ENCODE data around the gene ITPK1. TPM values are rescaled to one million over a fixed set of nuclear protein-coding genes. Genes with fewer than 3 reads are reported as not detected.
A peak's percentile ranks its signal among the peaks of the same experiment; 100 is the strongest.
"Not testable (repeated sequence)": the region's sequence is repeated elsewhere in the genome, so short reads cannot be mapped to it uniquely, and the experiment has no call there.

Gene ITPK1
- total RNA-seq, 1 experiment from 2014 or later, result 60.1 TPM

GRCh38 chr14:93113678-93114067, 2.1 kb downstream of the ITPK1 start:
- H3K36me3 Mint-ChIP-seq (ENCODE audit: insufficient read depth, unreplicated experiment), result peaks cover 6% of the 10 kb centered on the region
- H3K4me1 ChIP-seq, result peaks cover 14% of the 10 kb centered on the region
- no peaks in the 10 kb centered on the region for H3K27me3 Mint-ChIP-seq (ENCODE audit: insufficient read depth, unreplicated experiment)
- intact Hi-C loops (cut with micrococcal nuclease; ENCODE audit: unreplicated experiment), result loop anchor here (1.0 kb wide), 2 partner anchors 26 to 106 kb away; no protein-coding TSS in a partner anchor
- ChIA-PET POLR2A (interaction anchor here (1.0 to 2.2 kb wide), 2 partner anchors 70 to 71 kb away, joined by 4 to 10 read pairs; partner anchors contain the start of genes LYSET and MOAP1), CTCF (interaction anchor here (0.7 to 4.0 kb wide), 23 partner anchors 8 to 162 kb away, joined by 3 to 20 read pairs (median 5); partner anchors contain the start of genes GON7, LYSET, MOAP1 and UBR7)
- peak overlapping the region; percentile 2; the same call in 1 of the 2 replicates for H3K4me3 ChIP-seq (ENCODE audit: low read depth, low read length)
- DNase-seq, result no peak
- no peak overlapping the region for H3K27ac Mint-ChIP-seq (ENCODE audit: unreplicated experiment)
- no peaks in the 10 kb centered on the region for H3K9me3 ChIP-seq
- no peaks in the 10 kb centered on the region for H3K27me3 ChIP-seq (replicated peaks; ENCODE audit: control insufficient read depth, insufficient read depth, low read length)
- peaks cover 16% of the 10 kb centered on the region for H3K4me1 Mint-ChIP-seq (ENCODE audit: low read depth, unreplicated experiment)
- no peaks in the 10 kb centered on the region; the same call in 1 of the 2 replicates for H3K36me3 ChIP-seq (ENCODE audit: control insufficient read depth, insufficient read depth, low read length)
- H3K9me3 Mint-ChIP-seq (ENCODE audit: unreplicated experiment), result no peaks in the 10 kb centered on the region
- BruUV-seq (replicated peaks), result no TSS peak
- TF ChIP-seq, protein P1, sequence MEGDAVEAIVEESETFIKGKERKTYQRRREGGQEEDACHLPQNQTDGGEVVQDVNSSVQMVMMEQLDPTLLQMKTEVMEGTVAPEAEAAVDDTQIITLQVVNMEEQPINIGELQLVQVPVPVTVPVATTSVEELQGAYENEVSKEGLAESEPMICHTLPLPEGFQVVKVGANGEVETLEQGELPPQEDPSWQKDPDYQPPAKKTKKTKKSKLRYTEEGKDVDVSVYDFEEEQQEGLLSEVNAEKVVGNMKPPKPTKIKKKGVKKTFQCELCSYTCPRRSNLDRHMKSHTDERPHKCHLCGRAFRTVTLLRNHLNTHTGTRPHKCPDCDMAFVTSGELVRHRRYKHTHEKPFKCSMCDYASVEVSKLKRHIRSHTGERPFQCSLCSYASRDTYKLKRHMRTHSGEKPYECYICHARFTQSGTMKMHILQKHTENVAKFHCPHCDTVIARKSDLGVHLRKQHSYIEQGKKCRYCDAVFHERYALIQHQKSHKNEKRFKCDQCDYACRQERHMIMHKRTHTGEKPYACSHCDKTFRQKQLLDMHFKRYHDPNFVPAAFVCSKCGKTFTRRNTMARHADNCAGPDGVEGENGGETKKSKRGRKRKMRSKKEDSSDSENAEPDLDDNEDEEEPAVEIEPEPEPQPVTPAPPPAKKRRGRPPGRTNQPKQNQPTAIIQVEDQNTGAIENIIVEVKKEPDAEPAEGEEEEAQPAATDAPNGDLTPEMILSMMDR (IDR thresholded peaks at IDR 0.05; ENCODE audit: insufficient read depth in 1 of 2, low read depth in 1 of 2, low read length in 1 of 2, severe bottlenecking in 1 of 2, unreplicated experiment in 1 of 2), result no peak
- peak overlapping the region; percentile 85 for H3K4me3 Mint-ChIP-seq (ENCODE audit: unreplicated experiment)

DNA sequence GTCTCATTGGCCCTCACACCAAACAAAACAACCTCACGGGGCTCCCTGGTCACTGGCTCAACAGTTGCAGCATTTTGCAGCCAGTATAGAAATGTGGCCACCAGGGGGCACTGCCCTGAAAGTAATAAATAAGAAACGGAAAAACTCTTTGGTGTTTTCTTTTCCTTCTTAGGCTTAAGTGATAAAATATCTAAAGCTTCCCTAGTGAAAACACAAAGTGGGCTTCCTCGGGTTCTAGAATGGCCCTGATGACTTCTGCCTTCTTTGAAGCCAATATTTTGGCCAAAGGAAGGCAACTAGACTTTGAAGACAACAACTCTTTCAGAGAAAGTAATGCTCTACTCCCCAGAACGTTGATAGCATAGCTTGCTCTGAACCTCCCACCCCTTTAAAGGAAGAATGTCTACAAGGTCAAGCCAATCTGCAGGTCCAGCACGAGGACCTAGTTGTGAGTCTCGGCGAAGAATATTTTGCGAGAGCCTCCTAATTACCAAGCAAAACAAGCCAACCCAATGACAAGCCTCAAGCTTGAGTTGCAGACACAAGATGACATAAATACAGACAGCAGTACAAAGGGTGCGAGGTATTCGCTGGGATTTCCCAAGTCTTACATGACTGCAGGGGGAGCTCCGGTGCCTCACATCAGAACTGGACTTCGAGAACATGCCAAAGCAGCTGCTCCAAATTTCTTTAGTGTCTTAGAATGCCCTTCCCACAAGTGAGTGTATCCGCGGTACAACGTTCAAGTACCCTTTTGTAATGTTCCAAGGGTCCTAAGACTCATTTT, 2.6 kb downstream of the ITPK1 start:
- Mint-ChIP-seq H3K4me3 (ENCODE audit: unreplicated experiment) (peak overlapping the region; percentile 85), H3K4me1 (ENCODE audit: low read depth, unreplicated experiment) (peaks cover 11% of the 10 kb centered on the region), H3K9me3 (ENCODE audit: unreplicated experiment) (no peaks in the 10 kb centered on the region), H3K27me3 (ENCODE audit: insufficient read depth, unreplicated experiment) (no peaks in the 10 kb centered on the region), H3K27ac (ENCODE audit: unreplicated experiment) (no peak overlapping the region), H3K36me3 (ENCODE audit: insufficient read depth, unreplicated experiment) (peaks cover 6% of the 10 kb centered on the region)
- no TSS peak for BruUV-seq (replicated peaks)
- Histone ChIP-seq H3K4me1 (peaks cover 14% of the 10 kb centered on the region), H3K36me3 (ENCODE audit: control insufficient read depth, insufficient read depth, low read length) (no peaks in the 10 kb centered on the region; the same call in 1 of the 2 replicates), H3K27me3 (replicated peaks; ENCODE audit: control insufficient read depth, insufficient read depth, low read length) (no peaks in the 10 kb centered on the region), H3K4me3 (ENCODE audit: low read depth, low read length) (no peak overlapping the region), H3K9me3 (no peaks in the 10 kb centered on the region)
- TF ChIP-seq, protein P1 (IDR thresholded peaks at IDR 0.05; ENCODE audit: insufficient read depth in 1 of 2, low read depth in 1 of 2, low read length in 1 of 2, severe bottlenecking in 1 of 2, unreplicated experiment in 1 of 2), result peak; percentile 61 to 71
- intact Hi-C loops (cut with micrococcal nuclease; ENCODE audit: unreplicated experiment), result loop anchor here (1.0 kb wide), 2 partner anchors 26 to 106 kb away; no protein-coding TSS in a partner anchor
- ChIA-PET POLR2A (interaction anchor here (1.0 to 2.2 kb wide), 2 partner anchors 70 to 72 kb away, joined by 4 to 10 read pairs; partner anchors contain the start of genes LYSET and MOAP1), CTCF (interaction anchor here (0.7 to 4.0 kb wide), 24 partner anchors 8 to 508 kb away, joined by 3 to 20 read pairs (median 5); partner anchors contain the start of genes GON7, LYSET, MOAP1 and UBR7)
- peak; percentile 71 to 79 for DNase-seq

- intact Hi-C loops (cut with micrococcal nuclease; ENCODE audit: unreplicated experiment); H3K27me3 ChIP-seq (replicated peaks; ENCODE audit: control insufficient read depth, insufficient read depth, low read length); H3K36me3 ChIP-seq (ENCODE audit: control insufficient read depth, insufficient read depth, low read length); H3K4me3 Mint-ChIP-seq (ENCODE audit: unreplicated experiment); H3K27me3 Mint-ChIP-seq (ENCODE audit: insufficient read depth, unreplicated experiment); H3K27ac Mint-ChIP-seq (ENCODE audit: unreplicated experiment); H3K4me1 Mint-ChIP-seq (ENCODE audit: low read depth, unreplicated experiment); H3K9me3 ChIP-seq; H3K4me3 ChIP-seq (ENCODE audit: low read depth, low read length); DNase-seq; H3K9me3 Mint-ChIP-seq (ENCODE audit: unreplicated experiment); H3K36me3 Mint-ChIP-seq (ENCODE audit: insufficient read depth, unreplicated experiment); BruUV-seq (replicated peaks): not testable (repeated sequence)
- ChIA-PET POLR2A (interaction anchor here (0.6 kb wide), 1 partner anchor 819 kb away, joined by 3 read pairs; no protein-coding TSS in a partner anchor), CTCF (interaction anchor here (0.7 kb wide), 2 partner anchors 52 to 435 kb away, joined by 5 to 7 read pairs; no protein-coding TSS in a partner anchor)
- H3K4me1 ChIP-seq, result peaks cover 14% of the 10 kb centered on the region
These were observed 4.2 kb downstream of the ITPK1 start for GRCh38 chr14:93111541-93111940.
